Stimulated activated CD4-positive, alpha-beta T cell treated with anti-CD3 and anti-CD28 coated beads, Interleukin-1b, Interleukin-23, amount 100 ng/mL, for 48 hours (primary cell): Measurements from ENCODE around the gene CDH4.

Experiments
- DNase-seq: peaks from one replicate; pipeline ENCODE4 v3.0.0-alpha.2; 2020

Gene CDH4

DNA sequence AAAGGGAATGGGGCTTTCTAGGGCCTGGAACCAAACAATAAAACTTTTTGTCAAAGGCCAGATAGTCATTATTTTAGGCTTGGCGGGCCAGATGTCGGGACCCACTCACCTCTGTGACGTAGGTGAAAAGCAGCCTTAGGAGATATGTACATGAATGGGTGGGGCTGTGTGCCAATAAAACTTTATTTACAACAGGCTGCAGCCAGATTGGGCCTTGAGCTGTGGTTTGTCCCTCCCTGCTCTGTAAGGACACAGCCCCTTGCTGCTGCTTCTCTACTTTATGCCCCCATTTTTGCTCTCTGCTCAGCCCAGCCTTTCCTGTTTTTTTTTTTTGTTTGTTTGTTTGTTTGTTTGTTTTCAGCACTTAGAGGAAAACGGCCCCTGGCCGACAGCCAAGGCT is 32.7 kb downstream of the CDH4 start:
- DNase-seq, result no peak

DNA sequence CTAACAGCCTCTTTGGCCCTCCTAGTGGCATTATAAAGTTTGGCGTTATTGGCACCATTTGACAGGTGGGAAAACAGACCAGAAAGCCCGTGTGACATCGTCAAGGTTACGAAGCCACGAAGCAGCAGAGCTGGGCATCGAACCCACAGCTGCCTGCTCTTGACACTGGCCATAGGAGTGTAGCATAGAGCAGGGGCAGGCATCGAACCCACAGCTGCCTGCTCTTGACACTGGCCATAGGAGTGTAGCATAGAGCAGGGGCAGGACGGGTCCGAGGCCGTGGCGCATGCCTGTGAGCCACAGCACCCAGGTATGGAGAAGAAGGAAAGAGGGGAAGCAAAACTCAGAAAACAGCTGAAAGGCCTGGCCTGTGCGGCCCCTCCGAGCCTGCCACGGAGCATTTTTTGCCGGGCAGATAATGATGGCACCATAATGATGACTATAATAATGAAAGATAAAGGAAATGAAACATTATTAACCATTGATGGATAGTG is 33.1 kb downstream of the CDH4 start:
- no peak for DNase-seq

DNA sequence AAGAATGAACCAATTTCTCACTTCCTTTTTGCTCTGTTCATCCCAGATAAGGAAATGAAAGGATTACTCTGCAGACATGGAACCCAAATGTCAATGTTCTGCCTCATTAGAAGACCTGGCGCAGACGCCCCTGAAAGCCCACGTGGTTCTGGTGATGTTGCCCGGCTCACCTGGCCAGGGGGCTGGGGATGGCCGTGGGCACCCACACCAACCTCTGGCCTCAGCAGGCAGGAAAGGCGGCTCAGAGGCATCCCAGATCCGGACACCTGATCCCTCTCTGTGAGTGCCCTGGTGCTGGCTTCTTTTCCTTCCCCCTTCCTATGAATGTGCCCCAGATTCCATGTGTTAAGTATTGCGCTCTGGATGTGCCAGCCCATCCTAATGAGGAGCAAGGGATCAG is 33.6 kb downstream of the CDH4 start:
- no peak for DNase-seq

DNA sequence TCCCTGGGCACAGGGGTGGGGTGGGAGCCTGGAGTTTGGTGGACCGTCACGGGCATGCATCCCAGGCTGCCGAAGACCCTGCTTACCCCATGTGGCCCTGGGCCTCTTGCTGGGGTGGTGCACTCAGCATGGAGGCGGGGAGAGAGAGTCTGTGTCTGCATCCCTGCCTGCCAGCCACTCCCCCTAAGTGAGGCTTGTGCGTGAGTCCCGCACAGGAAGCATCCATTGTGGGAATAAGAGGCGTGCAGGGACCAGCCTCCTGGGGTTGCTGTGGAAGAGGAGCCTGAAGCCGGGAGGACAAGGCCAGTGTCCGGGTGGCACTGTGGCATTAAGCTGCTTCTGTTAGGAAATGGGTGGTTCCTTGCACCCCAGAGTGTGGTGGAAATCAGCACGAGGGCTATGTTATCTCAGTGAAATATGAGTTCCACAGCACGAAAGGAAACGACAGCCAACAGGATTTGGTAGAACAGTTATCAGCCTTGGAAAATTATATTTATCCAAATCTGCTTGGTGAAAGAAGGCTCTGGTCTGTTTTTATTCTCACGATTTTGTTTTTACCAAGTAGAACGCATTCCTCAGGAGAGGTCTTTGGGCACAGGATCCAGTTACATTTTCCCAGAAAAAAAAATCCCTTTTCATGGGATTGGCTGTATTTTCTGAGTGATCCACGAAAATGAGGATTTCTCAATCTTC is 35.7 kb downstream of the CDH4 start:
- DNase-seq, result no peak

DNA sequence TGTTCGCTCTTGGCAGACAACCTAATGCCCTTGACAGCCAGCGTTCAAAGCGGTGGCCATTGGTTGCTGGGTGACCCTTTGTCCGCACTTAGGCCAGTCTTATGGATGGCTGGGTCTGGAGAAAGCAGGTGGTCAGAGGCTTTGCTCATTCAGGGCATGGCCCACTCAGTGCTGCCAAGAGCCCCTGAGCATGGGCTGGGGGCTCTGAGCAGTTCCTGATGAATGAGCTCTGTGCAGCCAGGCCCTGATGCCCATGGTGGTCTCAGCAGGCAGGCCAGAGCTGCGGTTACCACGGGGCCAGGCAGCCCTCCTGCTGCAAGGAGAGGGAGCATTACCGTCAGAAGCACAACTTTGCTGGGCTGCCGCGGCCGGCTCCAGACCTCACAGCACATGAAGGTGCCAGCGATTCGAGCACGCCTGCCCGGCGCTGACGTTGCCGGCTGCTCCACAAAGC is 36.3 kb downstream of the CDH4 start:
- DNase-seq, result no peak

DNA sequence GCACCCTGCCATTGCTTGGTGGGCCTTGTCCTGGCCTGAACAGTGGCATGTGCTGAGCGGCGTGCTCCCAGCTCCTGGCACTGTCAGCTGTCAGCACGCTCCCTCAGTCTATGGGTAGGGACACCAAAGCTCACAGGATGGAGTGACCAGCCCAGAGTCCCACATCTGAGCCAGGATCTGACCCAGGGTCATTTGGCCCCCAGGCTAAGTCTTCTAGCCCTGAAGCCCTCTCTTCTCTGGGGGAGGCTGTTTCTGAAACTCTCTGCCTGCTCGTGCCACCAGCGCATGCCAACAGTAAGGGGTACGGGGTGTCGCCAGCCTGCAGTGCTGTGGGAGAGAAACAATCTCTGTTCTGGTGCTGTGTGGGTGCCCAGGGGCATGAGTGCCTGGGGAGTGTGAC is 37.1 kb downstream of the CDH4 start:
- no peak for DNase-seq

DNA sequence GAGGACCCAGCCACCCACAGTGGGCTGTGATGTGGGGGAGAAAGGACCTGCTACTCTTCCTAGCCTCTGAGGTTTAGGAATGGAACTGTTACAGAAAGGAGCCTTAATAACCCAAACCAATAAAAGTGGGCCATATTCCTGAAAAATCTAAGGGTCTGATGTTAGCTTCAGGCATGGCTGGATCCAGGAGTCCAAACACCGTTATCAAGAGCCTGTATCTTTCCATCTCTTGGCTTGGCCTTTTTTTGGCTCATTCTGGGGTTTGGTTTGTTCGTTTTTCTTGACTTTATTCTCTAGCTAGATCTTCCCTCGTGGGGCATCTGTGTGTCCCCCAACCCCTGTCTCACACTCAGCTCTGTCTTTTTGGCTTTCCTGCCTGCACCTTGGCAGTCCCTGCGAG is 38.7 kb downstream of the CDH4 start:
- no peak for DNase-seq

DNA sequence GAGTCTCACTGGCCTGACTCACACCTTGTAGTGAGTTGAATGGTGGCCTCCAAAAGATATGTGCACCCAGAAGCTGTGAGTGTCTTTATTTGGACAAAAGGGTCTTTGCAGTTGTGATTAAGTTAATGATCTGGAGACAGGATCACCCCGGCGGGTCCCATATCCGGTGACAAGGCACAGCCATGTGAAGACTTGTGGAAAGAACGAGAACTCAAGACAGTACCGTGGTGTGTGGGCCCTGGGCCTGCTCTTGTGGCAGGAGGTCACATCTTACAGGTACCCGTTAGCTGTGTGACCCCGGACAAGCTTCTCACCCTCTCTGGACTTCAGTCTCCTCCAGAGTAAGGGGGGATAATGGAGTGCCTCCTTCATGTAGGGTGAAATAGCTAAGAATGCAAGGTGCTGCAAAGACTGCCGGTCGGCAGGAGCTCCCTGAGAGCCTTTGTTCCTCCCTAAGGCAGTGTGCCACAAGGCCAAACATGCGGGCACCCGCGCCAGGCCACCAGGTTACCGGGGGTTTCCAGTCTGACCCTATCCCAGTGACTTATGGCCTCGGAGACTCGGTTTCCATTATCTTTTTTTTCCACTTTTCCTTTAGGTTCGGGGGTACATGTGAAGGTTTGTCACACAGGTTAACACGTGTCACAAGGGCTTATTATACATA is 39.2 kb downstream of the CDH4 start:
- no peak for DNase-seq

DNA sequence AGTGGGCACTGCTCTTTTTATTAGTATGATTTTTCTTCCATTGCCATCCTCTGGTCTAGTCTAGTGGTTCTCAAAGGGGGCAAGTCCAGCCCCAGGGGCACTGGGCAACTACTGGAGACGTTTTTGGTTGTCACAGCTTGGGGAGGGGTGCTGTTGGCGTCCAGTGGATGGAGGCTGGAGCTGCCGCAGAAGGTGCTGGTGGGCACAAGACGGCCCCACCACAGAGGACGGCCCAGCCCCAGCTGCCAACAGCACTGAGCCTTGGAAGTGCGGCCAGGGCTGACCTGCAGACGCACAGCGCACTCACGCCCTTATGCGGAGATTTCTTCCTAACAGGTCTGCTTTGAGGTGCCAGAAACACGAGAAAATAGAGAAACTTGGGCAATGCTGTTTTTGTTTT is 40.3 kb downstream of the CDH4 start:
- no peak for DNase-seq

DNA sequence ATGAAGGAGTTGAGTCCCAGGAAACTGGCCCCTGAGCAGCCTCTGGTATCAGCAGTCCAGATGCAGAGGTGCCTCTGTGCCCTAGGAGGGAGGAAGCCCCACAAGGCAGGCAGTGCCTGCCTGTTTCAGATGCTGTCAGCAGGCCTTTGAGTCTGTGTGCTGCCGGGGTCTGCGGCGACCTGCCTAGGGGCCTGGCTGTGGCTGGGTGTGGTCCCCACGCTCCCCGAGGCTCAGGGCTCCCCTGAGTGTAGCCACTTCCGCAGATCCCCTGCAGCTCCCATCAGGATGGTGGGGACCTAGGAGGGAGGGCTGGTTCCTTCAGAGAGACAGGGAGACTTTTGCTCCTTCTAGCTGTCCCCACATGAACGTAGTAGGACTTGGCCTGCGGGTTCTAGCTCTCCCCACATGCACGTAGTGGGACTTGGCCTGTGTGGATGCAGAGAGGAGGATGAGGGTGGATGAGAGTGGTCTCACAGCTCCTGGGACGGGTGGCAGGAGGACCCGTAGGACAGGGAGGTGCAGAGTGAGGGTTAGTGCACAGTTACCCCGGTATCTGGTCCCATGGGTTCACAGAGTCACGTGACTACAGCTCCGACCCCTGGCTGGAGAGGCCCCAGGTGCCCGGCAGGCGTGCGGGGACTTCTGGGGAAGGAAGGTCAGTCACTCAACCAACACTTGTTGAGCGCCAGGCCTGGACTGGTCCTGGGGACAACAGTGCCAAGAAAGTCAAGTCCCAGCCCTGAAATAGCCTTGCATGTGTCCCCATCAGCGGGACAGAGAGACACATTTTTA is 41.0 kb downstream of the CDH4 start:
- DNase-seq, result no peak

DNA sequence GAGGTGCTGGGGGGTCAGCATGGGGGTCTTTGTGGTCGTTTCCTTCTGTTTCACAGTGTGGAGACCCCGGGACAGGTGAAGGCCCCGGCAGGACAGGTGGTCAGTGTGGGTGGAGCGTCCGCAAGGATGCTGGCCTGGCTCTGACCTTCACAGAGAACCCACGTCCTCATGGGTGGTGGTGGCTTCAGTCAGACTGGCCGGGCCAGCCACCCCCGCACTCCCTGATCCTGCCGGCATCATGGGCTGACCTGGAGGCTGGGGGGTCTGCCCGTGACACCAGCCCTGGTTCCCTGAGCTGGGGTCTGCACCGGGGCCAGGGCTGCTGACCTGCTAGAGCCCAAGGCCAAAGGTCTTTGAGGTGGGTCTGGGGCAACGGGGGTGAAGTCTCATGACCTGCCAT is 41.9 kb downstream of the CDH4 start:
- no peak for DNase-seq

DNA sequence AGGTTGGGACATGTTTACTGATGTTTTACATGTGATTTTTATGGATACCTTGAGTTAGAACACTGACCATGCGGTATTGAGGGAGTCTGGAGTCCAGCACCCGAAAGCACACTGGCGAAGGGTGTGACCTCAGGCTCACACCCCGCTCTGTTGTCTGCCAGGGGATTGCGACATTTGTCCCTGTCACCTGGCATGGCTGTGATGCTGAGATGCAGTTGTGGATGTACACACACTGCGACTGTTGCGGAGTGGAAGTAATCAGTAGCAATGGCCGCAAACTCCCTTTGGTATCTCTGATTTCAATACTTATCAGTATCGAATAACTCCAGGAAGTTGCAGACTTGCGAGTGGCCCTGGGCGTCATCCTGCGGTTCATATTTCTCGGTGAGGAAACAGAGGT is 43.2 kb downstream of the CDH4 start:
- DNase-seq, result no peak

DNA sequence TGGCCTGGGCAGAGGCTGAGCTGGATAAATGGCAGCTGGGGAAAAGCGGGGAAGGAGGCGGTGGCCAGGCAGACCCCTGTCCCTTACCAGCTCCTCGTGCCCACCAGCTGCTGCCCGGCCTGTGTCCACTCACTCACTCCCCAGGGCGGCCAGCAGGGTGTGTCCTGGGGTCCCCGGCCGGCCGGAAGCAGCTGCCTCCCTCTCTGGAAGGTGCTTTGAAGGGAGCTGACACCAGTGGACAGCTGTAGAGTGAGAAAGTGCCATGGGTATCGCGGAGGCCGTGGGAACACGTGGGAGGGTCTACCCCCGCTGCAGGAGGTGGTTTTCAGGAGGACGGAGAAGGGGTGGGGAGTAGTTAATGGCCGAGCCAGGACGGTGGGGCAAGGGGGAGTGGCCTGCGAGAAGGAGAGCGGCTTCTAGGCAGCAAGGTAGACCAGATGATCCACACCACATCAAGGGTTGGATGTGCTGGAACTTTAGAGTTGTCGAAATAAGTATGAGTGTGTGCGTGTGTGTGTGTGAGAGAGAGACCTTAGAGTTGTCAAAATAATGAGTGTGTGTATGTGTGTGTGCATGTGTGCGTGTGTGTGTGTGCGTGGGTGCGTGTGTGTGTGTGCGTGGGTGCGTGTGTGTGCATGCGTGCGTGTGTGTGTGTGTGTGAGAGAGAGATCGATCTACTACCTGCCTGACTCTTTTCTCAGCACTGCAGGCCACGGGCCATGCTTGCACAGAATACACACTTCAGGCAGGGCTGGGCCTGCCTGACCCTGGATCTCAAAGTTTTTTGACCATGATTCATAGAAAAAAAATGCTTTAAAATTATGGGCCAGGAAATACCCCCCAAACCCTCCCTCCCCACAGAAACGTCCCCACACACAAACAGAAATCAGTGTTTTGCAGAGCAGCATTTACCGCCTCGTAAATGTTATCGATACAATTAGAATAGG is 43.9 kb downstream of the CDH4 start:
- DNase-seq, result no peak

DNA sequence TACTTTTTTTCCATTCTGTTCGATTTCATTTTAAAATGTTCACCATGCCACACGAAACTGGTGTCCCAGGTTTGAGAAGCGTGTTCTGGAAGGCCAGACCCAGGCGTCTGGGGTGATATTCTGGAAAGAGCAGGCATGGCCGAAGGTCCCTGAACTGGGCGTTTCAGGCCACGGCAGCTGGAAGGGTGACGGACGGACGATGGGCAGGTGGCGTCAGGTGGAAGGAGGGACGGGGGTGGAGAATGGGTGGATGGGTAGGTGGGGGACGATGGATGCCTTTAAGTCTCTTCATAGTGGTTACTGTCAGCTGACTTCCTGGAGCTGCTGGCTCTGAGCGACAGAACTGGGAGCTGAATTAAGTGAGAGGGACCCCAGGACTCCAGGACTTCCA is 44.6 kb downstream of the CDH4 start:
- DNase-seq, result no peak

DNA sequence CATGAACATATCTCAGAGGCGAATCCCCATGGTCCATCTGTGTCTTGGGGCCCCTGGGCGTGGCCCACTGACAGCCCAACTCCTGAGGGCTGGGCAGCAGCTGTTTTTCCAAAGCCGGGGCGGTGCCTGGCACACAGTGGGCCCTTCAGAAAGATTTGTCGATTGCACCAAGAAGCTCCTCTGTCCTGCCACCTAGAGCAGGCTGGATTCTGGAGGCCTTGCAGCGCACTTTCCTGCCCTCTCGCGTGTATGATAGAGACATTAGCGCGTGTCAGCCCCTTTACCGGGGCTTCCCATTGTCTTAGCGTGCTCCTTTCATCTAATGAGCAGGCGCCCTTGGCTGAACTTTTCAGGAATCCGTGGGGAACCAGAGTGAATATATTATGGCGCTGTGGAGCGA is 45.4 kb downstream of the CDH4 start:
- DNase-seq, result no peak

DNA sequence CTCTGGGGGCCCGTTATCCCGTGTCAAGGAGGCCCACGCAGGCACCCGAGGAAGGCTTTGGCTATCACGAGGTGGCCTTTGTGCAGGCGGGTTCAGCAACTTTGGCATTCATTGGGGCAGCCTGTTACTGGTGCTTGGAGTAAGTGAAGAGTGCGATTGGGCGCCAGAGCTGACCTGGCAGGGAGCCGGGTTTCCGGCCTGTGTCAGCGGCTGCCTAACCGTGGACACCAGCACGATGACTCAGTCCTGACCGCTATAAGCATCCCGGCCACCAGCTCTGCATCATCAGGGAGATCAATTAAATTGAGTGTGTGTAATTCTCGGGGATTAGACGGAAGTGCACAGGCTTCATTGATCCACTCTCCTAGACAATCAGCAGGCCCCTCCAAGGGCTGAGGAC is 45.9 kb downstream of the CDH4 start:
- no peak for DNase-seq

DNA sequence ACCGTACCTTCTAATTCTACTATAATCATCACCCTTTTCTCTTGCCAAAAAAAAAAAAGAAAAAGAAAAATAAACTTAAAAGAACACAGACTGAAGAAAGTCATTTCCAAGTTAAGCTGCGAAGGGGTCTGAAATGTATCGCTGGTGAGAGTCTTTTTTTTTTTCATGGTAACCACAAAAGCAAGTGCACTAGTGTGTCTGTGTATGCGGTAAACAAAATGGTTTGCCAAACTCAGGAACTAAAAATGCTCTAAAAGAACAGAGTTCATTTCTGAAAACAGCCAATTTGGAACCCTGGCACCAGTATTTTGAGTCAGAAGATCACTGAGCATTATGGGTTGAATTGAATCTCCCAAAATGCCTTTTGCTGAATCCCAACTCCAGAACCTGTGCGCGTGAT is 46.6 kb downstream of the CDH4 start:
- DNase-seq, result no peak

DNA sequence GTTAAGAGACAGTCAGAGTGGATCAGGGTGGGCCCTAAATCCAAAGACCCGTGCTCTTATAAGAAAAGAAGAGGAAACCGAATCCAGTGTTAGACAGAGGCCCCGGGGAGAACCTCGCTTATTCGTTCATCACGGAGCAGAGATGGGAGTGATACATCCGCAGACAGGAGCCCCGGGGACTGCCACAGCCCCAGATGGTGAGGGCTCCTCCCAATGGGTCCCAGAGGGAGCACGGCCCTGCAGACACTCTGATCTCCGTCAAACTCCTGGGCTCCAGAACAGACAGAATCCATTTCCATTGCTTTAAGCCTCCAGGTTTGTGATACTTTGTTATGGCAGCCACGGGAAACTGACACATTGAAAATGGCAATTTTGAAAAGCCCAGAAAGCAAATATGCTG is 47.0 kb downstream of the CDH4 start:
- no peak for DNase-seq

DNA sequence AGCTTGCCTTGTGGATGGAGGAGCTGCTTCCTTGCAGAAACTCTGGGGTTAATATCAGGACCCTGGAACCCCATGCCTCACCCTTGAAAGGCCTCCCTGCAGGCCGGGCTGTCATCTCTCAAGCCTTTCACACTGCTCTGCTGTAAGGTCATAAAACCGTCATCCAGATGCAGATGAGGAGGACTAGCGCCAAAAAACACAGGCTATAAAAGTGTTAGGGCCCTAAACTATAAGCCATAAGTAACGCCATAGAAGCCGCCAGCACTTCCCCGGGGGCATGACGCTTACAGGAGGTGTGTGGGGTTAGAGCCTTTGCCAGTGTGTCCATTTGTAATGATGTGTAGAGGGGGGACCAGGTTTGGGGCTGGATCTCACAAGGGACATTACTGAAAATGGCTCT is 47.6 kb downstream of the CDH4 start:
- DNase-seq, result no peak

DNA sequence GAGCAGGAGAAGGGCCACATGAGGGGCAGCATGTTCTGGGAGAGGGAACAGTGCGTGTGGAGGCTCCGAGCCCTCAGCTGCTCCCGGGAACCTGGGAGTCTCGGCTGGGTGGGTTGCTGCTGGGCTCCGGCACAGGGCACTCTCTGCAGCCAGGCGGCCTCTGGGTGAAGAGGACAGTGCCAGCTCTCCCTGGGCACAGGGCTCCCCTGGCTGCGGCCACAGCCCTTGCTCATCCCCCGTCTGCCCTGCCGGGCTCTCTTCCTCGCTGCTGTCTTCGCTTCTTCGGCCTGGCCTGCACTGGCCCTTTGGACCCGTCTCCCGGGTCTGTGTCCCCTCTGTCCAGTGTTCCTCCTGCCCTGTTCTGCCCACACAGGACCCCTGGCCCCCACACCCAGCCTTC is 48.2 kb downstream of the CDH4 start:
- no peak for DNase-seq

DNA sequence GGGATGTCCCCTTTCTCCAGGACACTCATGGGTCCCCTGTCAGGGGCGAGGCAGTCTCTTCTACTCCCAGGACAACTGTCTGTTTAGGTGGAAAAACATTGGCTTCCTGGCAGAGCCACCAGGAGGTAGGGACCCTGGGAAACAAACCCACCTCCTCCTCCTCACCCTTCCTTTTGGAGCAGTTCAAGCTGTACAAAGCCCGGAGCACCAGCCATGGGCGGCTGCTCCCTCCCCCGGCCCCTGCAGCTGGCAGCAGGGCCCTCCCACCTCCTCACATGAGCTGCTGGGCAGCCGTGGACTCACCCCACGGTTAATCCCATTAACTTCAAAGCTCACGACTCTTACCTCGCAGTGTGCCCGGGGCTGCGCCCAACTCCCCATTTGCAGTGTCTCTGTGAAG is 48.6 kb downstream of the CDH4 start:
- DNase-seq, result no peak

DNA sequence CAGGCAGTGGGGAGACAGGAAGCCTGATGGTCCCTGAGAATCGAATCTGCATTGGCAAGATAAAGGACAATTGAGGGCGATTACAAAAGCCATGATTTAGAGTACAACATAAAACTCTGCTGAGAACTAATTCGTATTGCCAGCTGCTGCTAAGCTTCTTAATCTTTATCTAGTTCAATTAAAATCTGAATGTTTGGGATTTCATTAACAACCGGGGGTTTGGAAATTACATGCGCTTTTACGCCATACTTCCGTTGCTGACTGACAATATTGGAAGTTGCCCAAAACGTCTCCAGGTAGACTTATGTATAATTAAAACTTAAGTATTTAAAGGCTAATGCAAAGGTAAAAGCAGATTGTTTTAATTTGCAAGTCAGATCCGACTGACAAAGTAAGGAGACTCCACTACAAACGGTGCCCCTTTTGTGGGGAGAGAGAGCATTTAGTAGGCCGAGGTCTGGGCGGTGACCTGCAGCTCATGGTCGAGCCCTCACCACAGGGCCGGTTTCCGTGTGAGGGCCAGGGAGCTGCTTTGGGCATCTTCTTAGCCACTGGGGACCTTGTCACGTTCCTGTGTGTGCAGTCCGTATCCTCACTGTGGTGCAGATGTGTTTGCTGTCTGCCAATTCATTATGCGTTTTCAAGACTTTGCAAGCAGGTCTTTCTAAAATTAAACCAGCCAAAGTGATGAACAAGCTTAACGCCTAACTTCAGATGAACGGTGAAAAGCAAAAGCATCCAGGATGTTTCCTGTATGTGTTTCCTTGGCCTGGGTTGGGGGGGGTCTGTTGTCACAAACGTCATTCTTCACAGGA is 49.9 kb downstream of the CDH4 start:
- no peak for DNase-seq
